GM12878 (cell line): ENCODE data around the gene GRIK3. TPM values are rescaled to one million over a fixed set of nuclear protein-coding genes. Genes with fewer than 3 reads are reported as not detected.

Experiments
- ATAC-seq: fragments of 200-7000 bp; cut with Tn5 transposase; 3 replicates; pipeline ENCODE4 v1.9.1; 2020; ENCODE audit warnings: mild to moderate bottlenecking, moderate library complexity
- BruUV-seq: library from RNA; stranded (reverse); fragments of 400-500 nt; replicated peaks from 2 replicates; lab custom pipeline; 2021; lab: Mats Ljungman, UMichigan
- CTCF ChIA-PET: fragments of 300-600 bp; sonication (Branson Sonifier 250); formaldehyde crosslinking; extraction: SDS; loops from one replicate; lab custom pipeline; 2021; ENCODE audit warnings: inconsistent platforms; lab: Yijun Ruan, JAX
- POLR2A ChIA-PET: fragments of 350-600 bp; formaldehyde crosslinking; extraction: SDS; loops from one replicate; lab custom pipeline; 2021; ENCODE audit warnings: inconsistent platforms; lab: Charles Lee
- RAD21 ChIA-PET: fragments of 300-600 bp; sonication (Branson Sonifier 250); formaldehyde crosslinking; loops from one replicate; lab custom pipeline; 2023; ENCODE audit warnings: antibody characterized with exemption; ENCODE audit not compliant: unreplicated experiment; lab: Charles Lee
- SMC1A ChIA-PET: fragments of 300-600 bp; sonication (Branson Sonifier 250); formaldehyde crosslinking; loops from one replicate; lab custom pipeline; 2023; ENCODE audit not compliant: unreplicated experiment, uncharacterized antibody; lab: Charles Lee
- DNase-seq: peaks from one replicate; pipeline ENCODE4 v3.0.0-alpha.2; 2011; ENCODE audit warnings: low read depth, low spot score
- FAIRE-seq: peaks from 3 replicates; lab custom pipeline; 2011; peaks lifted over from hg19 to GRCh38; lab: Jason Lieb, UNC
- H2AFZ ChIP-seq: 2 replicates; pipeline ENCODE4 v1.6.0; 2011; ENCODE audit warnings: low read depth, low read length, control low read depth; ENCODE audit not compliant: control insufficient read depth
- H3K27ac ChIP-seq: 2 replicates; pipeline ENCODE4 v1.5.1; 2011; ENCODE audit warnings: control low read depth; ENCODE audit not compliant: control insufficient read depth, insufficient read depth
- H3K27me3 ChIP-seq, 2 experiments: replicated peaks in 1 of 2; 2 replicates each; pipeline versions ENCODE4 v1.6.0 to v1.6.1; 2011; ENCODE audit warnings: low read length in 1 of 2; ENCODE audit not compliant: control insufficient read depth in 2 of 2, insufficient read depth in 2 of 2
- H3K36me3 ChIP-seq, 2 experiments: 2 replicates each; pipeline ENCODE4 v1.5.1; 2011; ENCODE audit warnings: low read length in 1 of 2; ENCODE audit not compliant: control insufficient read depth in 2 of 2, insufficient read depth in 2 of 2
- H3K4me1 ChIP-seq: 2 replicates; pipeline ENCODE4 v1.6.1; 2011; ENCODE audit warnings: mild to moderate bottlenecking, low read length, moderate library complexity, mixed read lengths; ENCODE audit not compliant: control insufficient read depth, insufficient read depth
- H3K4me2 ChIP-seq: 2 replicates; pipeline ENCODE4 v1.6.0; 2011; ENCODE audit warnings: control low read depth; ENCODE audit not compliant: control insufficient read depth, insufficient read depth
- H3K4me3 ChIP-seq: fragments of 200-600 bp; sonication (generic); 2 replicates; pipeline ENCODE4 v1.5.1; 2016
- H3K79me2 ChIP-seq: 2 replicates; pipeline ENCODE4 v1.6.0; 2011; ENCODE audit warnings: low read length; ENCODE audit not compliant: control insufficient read depth, insufficient read depth
- H3K9ac ChIP-seq: 2 replicates; pipeline ENCODE4 v1.8.0; 2011; ENCODE audit warnings: low read length, control low read depth, mixed read lengths; ENCODE audit not compliant: control insufficient read depth, insufficient read depth
- H3K9me3 ChIP-seq: replicated peaks from 3 replicates; pipeline ENCODE4 v1.5.1; 2011; ENCODE audit warnings: mild to moderate bottlenecking, low read length; ENCODE audit not compliant: control insufficient read depth, insufficient read depth
- H4K20me1 ChIP-seq: 2 replicates; pipeline ENCODE4 v1.6.0; 2011; ENCODE audit not compliant: control insufficient read depth, insufficient read depth
- ATF3 ChIP-seq: IDR thresholded peaks from 2 replicates; pipeline ENCODE4 v1.6.1; 2011; ENCODE audit warnings: low read depth, mild to moderate bottlenecking, low read length, moderate library complexity, borderline replicate concordance; ENCODE audit errors: extremely low read depth
- GATAD2B ChIP-seq: fragments of 450-650 bp; conservative IDR thresholded peaks from 2 replicates; pipeline ENCODE4 v1.6.1; 2017; ENCODE audit warnings: low read depth, mild to moderate bottlenecking, moderate library complexity
- IRF5 ChIP-seq: fragments of 450-650 bp; IDR thresholded peaks from 2 replicates; pipeline ENCODE4 v1.6.1; 2017; ENCODE audit warnings: borderline replicate concordance
- MYC ChIP-seq: IDR thresholded peaks from 2 replicates; pipeline ENCODE4 v1.6.1; 2011; ENCODE audit warnings: mild to moderate bottlenecking, low read length, moderate library complexity, inconsistent platforms; ENCODE audit not compliant: insufficient read depth, insufficient replicate concordance, insufficient read length, severe bottlenecking
- NRF1 ChIP-seq: conservative IDR thresholded peaks from 2 replicates; pipeline ENCODE4 v1.6.1; 2011; ENCODE audit warnings: mild to moderate bottlenecking, low read depth, low read length, improper control_type of control experiment
- PAX5 ChIP-seq: IDR thresholded peaks from 2 replicates; pipeline ENCODE4 v1.6.1; 2011; ENCODE audit warnings: low read depth, low read length, borderline replicate concordance
- POLR2A ChIP-seq: IDR thresholded peaks from 2 replicates; pipeline ENCODE4 v1.6.1; 2011; ENCODE audit warnings: low read depth, mild to moderate bottlenecking, low read length
- RB1 ChIP-seq: fragments of 450-650 bp; formaldehyde crosslinking; IDR thresholded peaks from 2 replicates; pipeline ENCODE4 v1.6.1; 2017; ENCODE audit warnings: mild to moderate bottlenecking, borderline replicate concordance
- SIN3A ChIP-seq: IDR thresholded peaks from 2 replicates; pipeline ENCODE4 v1.6.1; 2012; ENCODE audit warnings: low read depth, low read length, improper control_type of control experiment
- STAT3 ChIP-seq: IDR thresholded peaks from 2 replicates; pipeline ENCODE4 v1.6.1; 2011; ENCODE audit warnings: low read depth, low read length, improper control_type of control experiment
- USF1 ChIP-seq: IDR thresholded peaks from 2 replicates; pipeline ENCODE4 v1.6.1; 2011; ENCODE audit warnings: borderline replicate concordance, low read depth, mild to moderate bottlenecking, moderate library complexity, mixed read lengths, low read length; ENCODE audit not compliant: insufficient read depth; ENCODE audit errors: extremely low read length
- USF2 ChIP-seq: IDR thresholded peaks from 2 replicates; pipeline ENCODE4 v1.6.1; 2011; ENCODE audit warnings: low read depth, low read length, improper control_type of control experiment, borderline replicate concordance
- YBX1 ChIP-seq: fragments of 450-650 bp; IDR thresholded peaks from 2 replicates; pipeline ENCODE4 v1.6.1; 2016; ENCODE audit warnings: antibody characterized with exemption
- ZBTB40 ChIP-seq: fragments of 450-650 bp; IDR thresholded peaks from 2 replicates; pipeline ENCODE4 v1.6.1; 2016; ENCODE audit warnings: mild to moderate bottlenecking, moderate library complexity, borderline replicate concordance
- WGBS: methylation state at CpG from one replicate; pipeline ENCODE4 v1.1.6; 2016; ENCODE audit warnings: low lambda C conversion rate; ENCODE audit not compliant: insufficient replicate concordance, insufficient coverage; ENCODE audit errors: missing lambda C conversion rate; 5-methylcytosine and 5-hydroxymethylcytosine counted together
- in situ Hi-C: fragments of 300-500 bp; cut with MboI; formaldehyde crosslinking; loops from 9 replicates; pipeline ENCODE4 v1.14.3; 2018; ENCODE audit warnings: mixed read lengths
- intact Hi-C: fragments of 100-400 bp; cut with micrococcal nuclease; formaldehyde crosslinking; loops from one replicate; pipeline ENCODE4 v1.14.2; 2022; ENCODE audit not compliant: unreplicated experiment
- polyA plus RNA-seq, 11 experiments: library from polyadenylated mRNA; depleted of rRNA in 4 of 11; unstranded in 6 of 11; stranded (reverse) in 5 of 11; fragments of >200 nt; fragmentation: Nextera tagmentation in 4 of 11; fragmentation: Illumina TruSeq in 1 of 11; extraction: Ambion mirVana in 4 of 11; extraction: Trizol in 1 of 11; gene quantifications; 1 replicate in 1 of 11; 2 replicates in 10 of 11; pipeline versions ENCODE4 v1.2.1 to v1.2.3, GENCODE V29; 2011 to 2016; ENCODE audit warnings: inconsistent platforms in 2 of 11, missing spikeins in 2 of 11, low read depth in 1 of 11
- total RNA-seq, 4 experiments: library from RNA; depleted of rRNA in 3 of 4; stranded (reverse); fragments of >200 nt in 3 of 4; fragmentation: Illumina TruSeq in 1 of 4; extraction: Trizol in 1 of 4; gene quantifications; 2 replicates each; pipeline versions ENCODE4 v1.2.1 to v1.2.3, GENCODE V29; 2013 to 2021

The GRIK3 gene
- total and polyA plus RNA-seq, 10 of the 15 experiments (the other 5 are each of a cell fraction or from before 2014, with no cell fraction given) = not detected

GRCh38 chr1:36783475-36783874, 250.8 kb downstream of the GRIK3 start:
- FAIRE-seq = no peak
- ChIA-PET RAD21 (interaction anchor here (0.6 kb wide), 1 partner anchor 712 kb away, joined by 3 read pairs; no protein-coding TSS in a partner anchor), CTCF (no interaction called here), POLR2A (no interaction called here), SMC1A (no interaction called here)
- no peaks in the 10 kb centered on the region for H3K79me2 ChIP-seq
- no peaks in the 10 kb centered on the region for H3K9me3 ChIP-seq
- H3K27me3 ChIP-seq = peaks cover 2 to 4% of the 10 kb centered on the region in 2 experiments; a peak in 3 of 4 replicates
- no peak overlapping the region for H3K9ac ChIP-seq
- no peak for DNase-seq
- WGBS = 0% methylated on average over 3 of the region's 3 CpGs
- no peak overlapping the region for H2AFZ ChIP-seq
- H3K36me3 ChIP-seq = no peaks in the 10 kb centered on the region
- ATAC-seq = no peak
- in situ Hi-C loops (no loop called here), intact Hi-C loops (no loop called here)
- no peak overlapping the region for H3K4me3 ChIP-seq
- no peak overlapping the region for H3K27ac ChIP-seq
- no peaks in the 10 kb centered on the region for H3K4me1 ChIP-seq
- H3K4me2 ChIP-seq = no peak overlapping the region
- no TSS peak for BruUV-seq
- no peaks in the 10 kb centered on the region for H4K20me1 ChIP-seq
- TF ChIP-seq STAT3 = no peak
- TF ChIP-seq YBX1 = no peak
- no peak for TF ChIP-seq NRF1
- no peak for TF ChIP-seq ATF3
- TF ChIP-seq USF1 = no peak
- TF ChIP-seq MYC = no peak
- TF ChIP-seq SIN3A = no peak
- no peak for TF ChIP-seq RB1
- no peak for TF ChIP-seq USF2
- TF ChIP-seq POLR2A = no peak
- no peak for TF ChIP-seq ZBTB40
- no peak for TF ChIP-seq GATAD2B
- no peak for TF ChIP-seq PAX5
- no peak for TF ChIP-seq IRF5
